K562 (cell line): ENCODE measurements around the gene AP1G1. TPM values are rescaled to one million over a fixed set of nuclear protein-coding genes. Genes with fewer than 3 reads are reported as not detected.

Experiments used
- ATAC-seq: fragments of 200-7000 bp; cut with Tn5 transposase; 3 replicates; pipeline ENCODE4 v1.9.1; 2020; ENCODE audit warnings: moderate library complexity
- BruUV-seq: library from RNA; stranded (reverse); fragments of 400-500 nt; replicated peaks from 2 replicates; lab custom pipeline; 2021; lab: Mats Ljungman, UMichigan
- CTCF ChIA-PET: fragments of 300-600 bp; formaldehyde crosslinking; extraction: SDS; loops from one replicate; lab custom pipeline; 2021; ENCODE audit warnings: low intra/inter-chr PET ratio; lab: Yijun Ruan, JAX
- POLR2A ChIA-PET: fragments of 300-600, 350-650 bp; sonication (Branson Sonifier 250); formaldehyde crosslinking; extraction: SDS; loops from one replicate; lab custom pipeline; 2021; ENCODE audit warnings: antibody characterized with exemption, inconsistent platforms; lab: Yijun Ruan, JAX
- DNase-seq, 4 experiments: peaks; one replicate each; pipeline versions ENCODE4 v3.0.0 to v3.0.0-alpha.2; 2011 to 2018; ENCODE audit warnings: low spot score in 3 of 4, mixed read lengths in 3 of 4; ENCODE audit errors: extremely low read depth in 1 of 4
- FAIRE-seq: peaks from 2 replicates; lab custom pipeline; 2011; peaks lifted over from hg19 to GRCh38; lab: Jason Lieb, UNC
- H2AFZ ChIP-seq: 2 replicates; pipeline ENCODE4 v1.6.0; 2011; ENCODE audit warnings: low read depth, low read length, control low read depth, inconsistent platforms
- H3K27ac ChIP-seq: fragments of 200-600 bp; 3 replicates; pipeline ENCODE4 v1.8.0; 2011; ENCODE audit warnings: low read depth, mild to moderate bottlenecking, control low read depth, inconsistent platforms, low read length, moderate library complexity, mixed read lengths; ENCODE audit errors: extremely low read depth
- H3K27me3 ChIP-seq, 2 experiments: fragments of 300-600 bp in 1 of 2; 2 replicates in 1 of 2; 3 replicates in 1 of 2; pipeline versions ENCODE4 v1.6.0 to v1.8.0; 2011; ENCODE audit warnings: inconsistent platforms in 2 of 2, low read length in 2 of 2, mild to moderate bottlenecking in 1 of 2, mixed read lengths in 1 of 2, moderate library complexity in 1 of 2; ENCODE audit not compliant: control insufficient read depth in 2 of 2, insufficient read depth in 2 of 2
- H3K36me3 ChIP-seq: fragments of 300-600 bp; 3 replicates; pipeline ENCODE4 v1.8.0; 2011; ENCODE audit warnings: mild to moderate bottlenecking, low read length, inconsistent platforms; ENCODE audit not compliant: control insufficient read depth, insufficient read depth
- H3K4me1 ChIP-seq, 2 experiments: fragments of 200-600 bp in 1 of 2; replicated peaks in 1 of 2; 2 replicates in 1 of 2; 3 replicates in 1 of 2; pipeline versions ENCODE4 v1.5.1 to v1.8.0; 2011; ENCODE audit warnings: inconsistent platforms in 2 of 2, low read length in 2 of 2, mild to moderate bottlenecking in 1 of 2, mixed read lengths in 1 of 2, moderate library complexity in 1 of 2; ENCODE audit not compliant: control insufficient read depth in 2 of 2, insufficient read depth in 2 of 2
- H3K4me2 ChIP-seq: 2 replicates; pipeline ENCODE4 v1.6.1; 2011; ENCODE audit warnings: low read length, control low read depth, inconsistent platforms, mixed read lengths; ENCODE audit not compliant: insufficient read depth
- H3K4me3 ChIP-seq: fragments of 200-600 bp; sonication (generic), shearing (Covaris generic); 2 replicates; pipeline ENCODE4 v1.5.1; 2016; ENCODE audit warnings: control low read depth, inconsistent platforms
- H3K79me2 ChIP-seq: fragments of 200-600 bp; 3 replicates; pipeline ENCODE4 v1.8.0; 2011; ENCODE audit warnings: low read length, inconsistent platforms; ENCODE audit not compliant: control insufficient read depth, insufficient read depth
- H3K9ac ChIP-seq, 2 experiments: 2 replicates each; pipeline versions ENCODE4 v1.6.0 to v1.6.1; 2011; ENCODE audit warnings: low read depth in 2 of 2, low read length in 2 of 2, control low read depth in 1 of 2, inconsistent platforms in 1 of 2, mild to moderate bottlenecking in 1 of 2, mixed read lengths in 1 of 2; ENCODE audit not compliant: insufficient read depth in 1 of 2
- H3K9me1 ChIP-seq: one replicate; pipeline ENCODE4 v1.6.0; 2011; ENCODE audit warnings: inconsistent platforms, mild to moderate bottlenecking, low read length, moderate library complexity; ENCODE audit not compliant: control insufficient read depth, insufficient read depth
- H3K9me3 ChIP-seq: replicated peaks from 2 replicates; pipeline ENCODE4 v1.5.1; 2011; ENCODE audit warnings: low read depth, low read length, inconsistent platforms; ENCODE audit not compliant: control insufficient read depth, insufficient read depth
- H4K20me1 ChIP-seq: replicated peaks from 2 replicates; pipeline ENCODE4 v1.6.1; 2011; ENCODE audit warnings: low read length, inconsistent platforms, mixed read lengths; ENCODE audit not compliant: control insufficient read depth, insufficient read depth
- ARID1B ChIP-seq: fragments of 450-650 bp; IDR thresholded peaks from 2 replicates; pipeline ENCODE4 v1.6.1; 2016; ENCODE audit warnings: antibody characterized with exemption, mild to moderate bottlenecking, inconsistent platforms
- HINFP ChIP-seq: fragments of 450-650 bp; conservative IDR thresholded peaks from 2 replicates; pipeline ENCODE4 v1.6.1; 2016; ENCODE audit warnings: missing genetic modification characterization, low read depth, mild to moderate bottlenecking, control low read depth, missing compliant biosample characterization
- NR2F6 ChIP-seq: fragments of 450-650 bp; formaldehyde crosslinking; IDR thresholded peaks from 2 replicates; pipeline ENCODE4 v1.4.0; 2020; ENCODE audit warnings: mild to moderate bottlenecking
- PHB2 ChIP-seq: fragments of 450-650 bp; IDR thresholded peaks from 2 replicates; pipeline ENCODE4 v1.6.1; 2017; ENCODE audit warnings: low read depth
- PHF21A ChIP-seq: fragments of 450-650 bp; IDR thresholded peaks from 2 replicates; pipeline ENCODE4 v1.6.1; 2017; ENCODE audit warnings: low read depth, borderline replicate concordance
- PRDM10 ChIP-seq: fragments of 450-650 bp; IDR thresholded peaks from 2 replicates; pipeline ENCODE4 v1.6.1; 2018; ENCODE audit not compliant: partially characterized antibody
- PREB ChIP-seq: sonication (generic); formaldehyde crosslinking; IDR thresholded peaks from 2 replicates; pipeline ENCODE4 v1.8.1; 2023; ENCODE audit warnings: mild to moderate bottlenecking, missing genetic modification reagents
- TFAP4 ChIP-seq: sonication (generic); formaldehyde crosslinking; IDR thresholded peaks from 2 replicates; pipeline ENCODE4 v1.8.0; 2022; ENCODE audit warnings: missing genetic modification reagents, mild to moderate bottlenecking, moderate library complexity, borderline replicate concordance
- ZBTB5 ChIP-seq: fragments of 450-650 bp; IDR thresholded peaks from 2 replicates; pipeline ENCODE4 v1.6.1; 2017; ENCODE audit warnings: antibody characterized with exemption
- ZKSCAN8 ChIP-seq: fragments of 200-800 bp; sonication (Bioruptor generic); IDR thresholded peaks from 2 replicates; pipeline ENCODE4 v1.6.1; 2016; ENCODE audit warnings: missing genetic modification characterization, missing compliant biosample characterization
- ZNF277 ChIP-seq: fragments of 250-450 bp; sonication (Bioruptor Pico); IDR thresholded peaks from 2 replicates; pipeline ENCODE4 v1.8.0; 2022; ENCODE audit warnings: inconsistent platforms, mild to moderate bottlenecking, moderate library complexity, borderline replicate concordance
- WGBS: fragments of 100-300 bp; shearing (Covaris generic); methylation state at CpG from one replicate; pipeline ENCODE4 v1.1.6; 2016; ENCODE audit warnings: low coverage, mixed read lengths; ENCODE audit not compliant: insufficient coverage; ENCODE audit errors: missing lambda C conversion rate; 5-methylcytosine and 5-hydroxymethylcytosine counted together
- in situ Hi-C: fragments of 300-500 bp; cut with MboI; formaldehyde crosslinking; loops from 4 replicates; pipeline ENCODE4 v1.15.0; 2018; ENCODE audit warnings: inconsistent platforms, mixed read lengths
- intact Hi-C: fragments of 100-400 bp; cut with micrococcal nuclease; formaldehyde crosslinking; loops from 2 replicates; pipeline ENCODE4 v1.14.2; 2022
- polyA plus RNA-seq, 8 experiments: library from polyadenylated mRNA; depleted of rRNA in 4 of 8; stranded (reverse) in 5 of 8; unstranded in 3 of 8; fragments of >200 nt; fragmentation: Nextera tagmentation in 2 of 8; fragmentation: Illumina TruSeq in 1 of 8; extraction: Ambion mirVana in 2 of 8; extraction: Trizol in 1 of 8; gene quantifications; 2 replicates each; pipeline versions ENCODE4 v1.2.1 to v1.2.3, GENCODE V29; 2011 to 2014; ENCODE audit warnings: inconsistent platforms in 1 of 8, missing spikeins in 1 of 8
- total RNA-seq, 7 experiments: library from RNA; depleted of rRNA in 6 of 7; stranded (reverse); fragments of >200 nt in 6 of 7; fragmentation: Illumina TruSeq in 2 of 7; extraction: Trizol in 2 of 7; gene quantifications; 2 replicates each; pipeline versions ENCODE4 v1.2.1 to v1.2.3, GENCODE V29; 2011 to 2021; ENCODE audit warnings: low replicate concordance in 1 of 7

AP1G1 gene
- total and polyA plus RNA-seq, 9 of the 15 experiments (the other 6 are each of a cell fraction or from before 2014, with no cell fraction given): 7.0 to 59.2 (median 42.0) TPM

GRCh38 chr16:71681360-71681759 is 127.3 kb downstream of the AP1G1 start:
- in situ Hi-C loops: no loop called here
- Histone ChIP-seq H3K9me3 (no peaks in the 10 kb centered on the region), H3K27me3 (no peaks in the 10 kb centered on the region), H4K20me1 (no peaks in the 10 kb centered on the region), H3K9me1 (no peaks in the 10 kb centered on the region), H3K4me3 (no peak overlapping the region), H2AFZ (no peak overlapping the region), H3K36me3 (peaks cover 8% of the 10 kb centered on the region; the same call in 2 of the 3 replicates), H3K4me2 (no peak overlapping the region), H3K79me2 (no peaks in the 10 kb centered on the region), H3K27ac (no peak overlapping the region), H3K9ac (no peak overlapping the region), H3K4me1 (no peaks in the 10 kb centered on the region)
- no TSS peak for BruUV-seq
- POLR2A ChIA-PET: interaction anchor here (0.6 kb wide), 1 partner anchor 171 kb away, joined by 3 read pairs; no protein-coding TSS in a partner anchor
- ATAC-seq (no peak), FAIRE-seq (no peak), DNase-seq (no peak)
- intact Hi-C loops: no loop called here
- WGBS: 85% methylated on average over 2 of the region's 2 CpGs
- CTCF ChIA-PET: no interaction called here
- TF ChIP-seq ZNF277 (CRISPR knock-in tag): no peak
- TF ChIP-seq TFAP4 (CRISPR knock-in tag): no peak
- TF ChIP-seq PREB (CRISPR knock-in tag): no peak
- TF ChIP-seq PRDM10: no peak
- TF ChIP-seq ZBTB5: no peak
- TF ChIP-seq NR2F6 (CRISPR knock-in tag): no peak
- no peak for TF ChIP-seq ZKSCAN8 (CRISPR knock-in tag)
- TF ChIP-seq PHB2: no peak
- TF ChIP-seq HINFP (tag): no peak
- no peak for TF ChIP-seq PHF21A
- no peak for TF ChIP-seq ARID1B
